H1 (cell line): ENCODE results near the gene PIK3R3. TPM values are rescaled to one million over a fixed set of nuclear protein-coding genes. Genes with fewer than 3 reads are reported as not detected.

Experiments used
- CTCF ChIA-PET: fragments of 300-600 bp; sonication (Branson Sonifier 250); formaldehyde crosslinking; loops from one replicate; lab custom pipeline; 2021; ENCODE audit not compliant: partially characterized antibody; lab: Charles Lee
- POLR2A ChIA-PET: fragments of 300-600 bp; sonication (Branson Sonifier 250); formaldehyde crosslinking; loops from one replicate; lab custom pipeline; 2021; ENCODE audit warnings: inconsistent platforms; ENCODE audit not compliant: partially characterized antibody; lab: Charles Lee
- DNase-seq, 2 experiments: peaks; one replicate each; pipeline versions ENCODE4 v3.0.0 to v3.0.0-alpha.2; 2010 to 2022; ENCODE audit warnings: low spot score in 2 of 2, low read depth in 1 of 2, mixed read lengths in 1 of 2
- FAIRE-seq: peaks from 2 replicates; lab custom pipeline; 2011; peaks lifted over from hg19 to GRCh38; lab: Jason Lieb, UNC
- H2AFZ ChIP-seq: 2 replicates; pipeline ENCODE4 v1.8.1; 2012; ENCODE audit warnings: low read length, inconsistent platforms
- H2AK5ac ChIP-seq: 2 replicates; pipeline ENCODE4 v1.6.1; 2013; ENCODE audit warnings: low read depth, low read length
- H2BK120ac ChIP-seq: replicated peaks from 2 replicates; pipeline ENCODE3; 2013; ENCODE audit warnings: low read depth, low read length, inconsistent platforms
- H2BK12ac ChIP-seq: 2 replicates; pipeline ENCODE4 v1.6.1; 2013; ENCODE audit warnings: low read depth, low read length
- H2BK15ac ChIP-seq: 2 replicates; pipeline ENCODE4 v1.6.1; 2013; ENCODE audit warnings: low read length
- H2BK20ac ChIP-seq: 2 replicates; pipeline ENCODE4 v1.6.1; 2013; ENCODE audit warnings: low read length
- H2BK5ac ChIP-seq: 2 replicates; pipeline ENCODE4 v1.6.1; 2013; ENCODE audit warnings: low read depth, low read length
- H3K14ac ChIP-seq: 2 replicates; pipeline ENCODE4 v1.6.1; 2013; ENCODE audit warnings: inconsistent platforms; ENCODE audit not compliant: insufficient read length
- H3K18ac ChIP-seq: 2 replicates; pipeline ENCODE4 v1.6.1; 2013; ENCODE audit warnings: low read length; ENCODE audit errors: extremely low read depth
- H3K23ac ChIP-seq: 2 replicates; pipeline ENCODE4 v1.6.1; 2013; ENCODE audit warnings: inconsistent platforms; ENCODE audit not compliant: insufficient read length
- H3K23me2 ChIP-seq: 2 replicates; pipeline ENCODE4 v1.6.1; 2013; ENCODE audit warnings: low read depth, low read length
- H3K27ac ChIP-seq: 2 replicates; pipeline ENCODE4 v1.6.1; 2011; ENCODE audit warnings: low read depth, low read length, inconsistent platforms
- H3K27me3 ChIP-seq, 4 experiments: replicated peaks in 1 of 4; 1 replicate in 1 of 4; 2 replicates in 3 of 4; pipeline versions ENCODE4 v1.6.1 to v1.8.1; 2011 to 2013; ENCODE audit warnings: low read length in 3 of 4, mild to moderate bottlenecking in 3 of 4, inconsistent platforms in 2 of 4, mixed read lengths in 2 of 4, moderate library complexity in 1 of 4; ENCODE audit not compliant: control insufficient read depth in 3 of 4, insufficient read depth in 3 of 4; ENCODE audit errors: extremely low read depth in 1 of 4
- H3K36me3 ChIP-seq, 4 experiments: 2 replicates each; pipeline versions ENCODE4 v1.6.1 to v1.8.1; 2011 to 2013; ENCODE audit warnings: mild to moderate bottlenecking in 4 of 4, low read length in 3 of 4, moderate library complexity in 2 of 4, control low read depth in 1 of 4, inconsistent platforms in 1 of 4; ENCODE audit not compliant: insufficient read depth in 4 of 4, control insufficient read depth in 2 of 4
- H3K4ac ChIP-seq: replicated peaks from 2 replicates; pipeline ENCODE3; 2013; ENCODE audit warnings: low read length, low read depth, mixed read lengths, inconsistent platforms; ENCODE audit not compliant: insufficient read length
- H3K4me1 ChIP-seq, 4 experiments: replicated peaks in 1 of 4; 1 replicate in 1 of 4; 2 replicates in 3 of 4; pipeline versions ENCODE4 v1.6.1 to v1.8.1; 2011 to 2013; ENCODE audit warnings: low read length in 3 of 4, inconsistent platforms in 2 of 4, mixed read lengths in 1 of 4; ENCODE audit not compliant: insufficient read depth in 4 of 4, control insufficient read depth in 3 of 4
- H3K4me2 ChIP-seq, 2 experiments: 2 replicates each; pipeline versions ENCODE4 v1.6.1 to v1.8.1; 2011 to 2013; ENCODE audit warnings: low read depth in 2 of 2, low read length in 2 of 2, control low read depth in 1 of 2, inconsistent platforms in 1 of 2, mild to moderate bottlenecking in 1 of 2; ENCODE audit not compliant: insufficient read depth in 1 of 2
- H3K4me3 ChIP-seq, 4 experiments: fragments of 200-600, 300-600 bp in 1 of 4; sonication (generic), shearing (Covaris generic), sonication (Bioruptor Twin) in 1 of 4; 2 replicates each; pipeline versions ENCODE4 v1.5.1 to v1.8.1; 2011 to 2016; ENCODE audit warnings: low read length in 4 of 4, low read depth in 3 of 4, control low read depth in 2 of 4, inconsistent platforms in 2 of 4, mild to moderate bottlenecking in 2 of 4, mixed read lengths in 1 of 4, moderate library complexity in 1 of 4; ENCODE audit not compliant: insufficient read depth in 2 of 4; ENCODE audit errors: extremely low read depth in 1 of 4
- H3K56ac ChIP-seq: replicated peaks from 2 replicates; pipeline ENCODE3; 2013; ENCODE audit warnings: low read depth, mild to moderate bottlenecking, mixed read lengths, low read length, inconsistent platforms; ENCODE audit not compliant: insufficient read length
- H3K79me1 ChIP-seq: 2 replicates; pipeline ENCODE4 v1.6.1; 2013; ENCODE audit warnings: low read depth, low read length, control low read depth
- H3K79me2 ChIP-seq, 2 experiments: 2 replicates each; pipeline versions ENCODE4 v1.6.1 to v1.8.1; 2012 to 2013; ENCODE audit warnings: low read length in 2 of 2, mild to moderate bottlenecking in 2 of 2, inconsistent platforms in 1 of 2; ENCODE audit not compliant: insufficient read depth in 2 of 2, control insufficient read depth in 1 of 2
- H3K9ac ChIP-seq, 4 experiments: replicated peaks in 1 of 4; 1 replicate in 1 of 4; 2 replicates in 3 of 4; pipeline versions ENCODE4 v1.6.1 to v1.8.1; 2011 to 2013; ENCODE audit warnings: low read depth in 3 of 4, low read length in 3 of 4, control low read depth in 2 of 4, mild to moderate bottlenecking in 2 of 4, moderate library complexity in 2 of 4, inconsistent platforms in 1 of 4; ENCODE audit errors: extremely low read depth in 1 of 4
- H3K9me3 ChIP-seq, 2 experiments: 2 replicates each; pipeline versions ENCODE4 v1.6.1 to v1.8.1; 2012 to 2013; ENCODE audit warnings: mild to moderate bottlenecking in 2 of 2, moderate library complexity in 2 of 2, control low read depth in 1 of 2, inconsistent platforms in 1 of 2, low read depth in 1 of 2, low read length in 1 of 2, mixed read lengths in 1 of 2; ENCODE audit not compliant: insufficient read depth in 2 of 2
- H4K20me1 ChIP-seq, 2 experiments: replicated peaks in 1 of 2; 2 replicates each; pipeline versions ENCODE3 to v1.8.1; 2011 to 2013; ENCODE audit warnings: inconsistent platforms in 2 of 2, low read length in 2 of 2, mild to moderate bottlenecking in 1 of 2; ENCODE audit not compliant: insufficient read depth in 2 of 2, control insufficient read depth in 1 of 2
- H4K5ac ChIP-seq: 2 replicates; pipeline ENCODE4 v1.6.1; 2013; ENCODE audit warnings: low read length, low read depth, mixed read lengths, inconsistent platforms; ENCODE audit not compliant: insufficient read length
- H4K8ac ChIP-seq: 2 replicates; pipeline ENCODE4 v1.8.0; 2013; ENCODE audit warnings: mild to moderate bottlenecking, moderate library complexity, low read length, inconsistent platforms; ENCODE audit not compliant: insufficient read depth; ENCODE audit errors: extremely low read depth
- H4K91ac ChIP-seq: replicated peaks from 2 replicates; pipeline ENCODE3; 2013; ENCODE audit warnings: low read length, mixed read lengths, inconsistent platforms; ENCODE audit not compliant: insufficient read length
- BCL11A ChIP-seq, 2 experiments: IDR thresholded peaks; one replicate each; pipeline ENCODE4 v1.6.1; 2011; ENCODE audit warnings: low read depth in 2 of 2, low read length in 2 of 2, mild to moderate bottlenecking in 2 of 2
- CREB1 ChIP-seq: IDR thresholded peaks from 2 replicates; pipeline ENCODE4 v1.6.1; 2012; ENCODE audit warnings: inconsistent platforms
- FOSL1 ChIP-seq: IDR thresholded peaks from 2 replicates; pipeline ENCODE4 v1.6.1; 2011; ENCODE audit warnings: mild to moderate bottlenecking, low read depth, low read length, moderate library complexity; ENCODE audit not compliant: insufficient read depth
- JUND ChIP-seq: IDR thresholded peaks from 2 replicates; pipeline ENCODE4 v1.6.1; 2011; ENCODE audit warnings: mild to moderate bottlenecking, improper control_type of control experiment, low read length
- KDM5A ChIP-seq: fragments of 200-600 bp; IDR thresholded peaks from 2 replicates; pipeline ENCODE4 v1.7.1; 2012; ENCODE audit warnings: mild to moderate bottlenecking, low read length, inconsistent platforms, mixed read lengths
- RBBP5 ChIP-seq: IDR thresholded peaks from 2 replicates; pipeline ENCODE4 v1.7.1; 2012; ENCODE audit warnings: low read depth, mild to moderate bottlenecking, inconsistent platforms, low read length, moderate library complexity, borderline replicate concordance
- RXRA ChIP-seq: IDR thresholded peaks from 2 replicates; pipeline ENCODE4 v1.6.1; 2011; ENCODE audit warnings: low read depth, mild to moderate bottlenecking, low read length, moderate library complexity; ENCODE audit not compliant: insufficient read depth
- SP4 ChIP-seq: IDR thresholded peaks from 2 replicates; pipeline ENCODE4 v1.6.1; 2012; ENCODE audit warnings: low read length, inconsistent platforms
- polyA plus RNA-seq, 7 experiments: library from polyadenylated mRNA; depleted of rRNA in 3 of 7; stranded (reverse) in 5 of 7; unstranded in 2 of 7; fragments of >200 nt in 5 of 7; fragments of 200-250 nt in 2 of 7; gene quantifications; 1 replicate in 5 of 7; 2 replicates in 1 of 7; 4 replicates in 1 of 7; pipeline versions ENCODE4 v1.2.1 to v1.2.3, GENCODE V29; 2011 to 2013; ENCODE audit warnings: missing spikeins in 2 of 7, mixed read lengths in 2 of 7
- total RNA-seq: library from RNA; stranded (reverse); fragmentation: NEBNext Ultra II Directional; extraction: Animal tissue kit (Norgen Biotek cat#: 25700); gene quantifications from 2 replicates; pipeline ENCODE4 v1.2.1, GENCODE V29; 2021
- TF ChIP-seq, protein P1 (sequence below): IDR thresholded peaks from 2 replicates; pipeline ENCODE4 v1.6.1; 2011; ENCODE audit warnings: low read depth, mild to moderate bottlenecking, low read length; ENCODE audit not compliant: insufficient read depth

Gene PIK3R3
- total and polyA plus RNA-seq, 2 of the 8 experiments (the other 6 are each of a cell fraction or from before 2014, with no cell fraction given): 5.3 to 13.6 TPM

DNA sequence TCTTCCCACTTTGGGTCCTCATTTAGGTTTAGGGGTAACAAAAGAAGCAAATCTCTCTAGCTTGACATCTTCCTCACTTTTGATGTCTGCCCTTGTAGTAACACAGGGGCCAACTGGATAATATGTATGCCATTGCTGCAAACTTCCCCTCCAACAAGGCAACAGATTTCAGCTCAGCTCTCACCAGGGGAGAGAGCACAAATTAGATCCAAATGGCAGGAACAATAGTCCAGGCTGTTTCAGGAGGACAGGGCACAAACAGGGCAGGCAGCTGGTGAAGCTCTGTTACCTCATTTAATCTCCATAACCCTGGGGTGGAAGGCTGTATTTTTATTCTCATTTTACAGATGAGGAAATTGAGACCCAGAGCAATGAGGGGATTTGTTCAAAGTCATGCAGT lies 4.3 kb upstream of the PIK3R3 start:
- H3K23ac ChIP-seq: no peak overlapping the region
- 0 out of 2 replicates have a peak overlapping the region, but pooled peaks have one; percentile 46 for H2BK15ac ChIP-seq
- no peak overlapping the region for H2BK5ac ChIP-seq
- H3K9me3 ChIP-seq: no peaks in the 10 kb centered on the region
- TF ChIP-seq BCL11A (IDR thresholded peaks at IDR 0.05; ENCODE audit: low read depth in 2 of 2, low read length in 2 of 2) (no peak), RBBP5 (no peak), KDM5A (no peak), FOSL1 (no peak), JUND (no peak), SP4 (no peak), RXRA (no peak), CREB1 (no peak)
- TF ChIP-seq, protein P1, sequence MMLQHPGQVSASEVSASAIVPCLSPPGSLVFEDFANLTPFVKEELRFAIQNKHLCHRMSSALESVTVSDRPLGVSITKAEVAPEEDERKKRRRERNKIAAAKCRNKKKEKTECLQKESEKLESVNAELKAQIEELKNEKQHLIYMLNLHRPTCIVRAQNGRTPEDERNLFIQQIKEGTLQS: no peak
- no peak overlapping the region for H3K27ac ChIP-seq
- no peaks in the 10 kb centered on the region for H4K20me1 ChIP-seq
- H4K91ac ChIP-seq: no peak overlapping the region
- no peak for DNase-seq
- H3K4me3 ChIP-seq: no peak overlapping the region
- H4K8ac ChIP-seq: no peak overlapping the region
- no peak for FAIRE-seq
- no peak overlapping the region for H3K56ac ChIP-seq
- H2BK12ac ChIP-seq: no peak overlapping the region
- H3K4ac ChIP-seq: no peak overlapping the region
- no peaks in the 10 kb centered on the region for H3K79me2 ChIP-seq
- peaks cover 8% of the 10 kb centered on the region for H3K23me2 ChIP-seq
- H2BK20ac ChIP-seq: no peak overlapping the region
- no peak overlapping the region for H3K14ac ChIP-seq
- ChIA-PET POLR2A (interaction anchor here (2.1 kb wide), 1 partner anchor 12 kb away, joined by 6 read pairs; no protein-coding TSS in a partner anchor), CTCF (interaction anchor here (1.2 kb wide), 1 partner anchor 47 kb away, joined by 3 read pairs; no protein-coding TSS in a partner anchor)
- no peaks in the 10 kb centered on the region for H3K36me3 ChIP-seq
- no peak overlapping the region for H3K4me2 ChIP-seq
- no peaks in the 10 kb centered on the region for H3K27me3 ChIP-seq
- H3K18ac ChIP-seq: no peak overlapping the region
- no peaks in the 10 kb centered on the region for H3K79me1 ChIP-seq
- no peak overlapping the region for H2AFZ ChIP-seq
- H4K5ac ChIP-seq: no peak overlapping the region
- no peak overlapping the region for H2AK5ac ChIP-seq
- H2BK120ac ChIP-seq: no peak overlapping the region
- H3K4me1 ChIP-seq: peaks cover 0 to 8% (median 4%) of the 10 kb centered on the region in 4 experiments; a peak in 5 of 7 replicates
- no peak overlapping the region for H3K9ac ChIP-seq
